ENCODE results near the gene SMAD5.

Gene SMAD5

DNA sequence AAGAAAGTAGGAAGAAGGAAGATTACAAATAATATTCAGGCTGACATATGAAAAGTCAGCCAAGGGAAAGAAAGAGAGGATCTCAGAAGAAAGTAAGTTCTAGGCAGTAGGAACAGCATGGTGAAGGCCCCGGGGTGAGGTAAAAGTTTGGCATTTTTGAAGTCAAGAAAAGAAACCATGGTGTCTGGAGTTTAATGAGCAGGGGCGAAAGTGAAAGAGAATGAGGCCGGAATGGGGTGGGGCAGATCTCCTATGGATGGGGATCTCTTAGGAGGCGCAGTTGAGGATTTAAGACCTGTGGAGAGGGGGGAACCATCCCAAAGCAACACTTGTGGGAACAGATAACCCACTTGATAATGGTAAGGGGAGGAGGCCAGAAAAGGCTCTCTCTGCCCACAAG is 42.3 kb upstream of the SMAD5 start:
- Mint-ChIP-seq H3K27ac (no peak overlapping the region), H3K36me3 (ENCODE audit: low read depth) (no peaks in the 10 kb centered on the region), H3K4me3 (no peak overlapping the region), H3K9me3 (no peaks in the 10 kb centered on the region), H3K4me1 (peaks cover 6% of the 10 kb centered on the region), H3K27me3 (ENCODE audit: low read depth, poor library complexity) (peaks cover 16% of the 10 kb centered on the region)
- no peak for DNase-seq
- TF ChIP-seq CTCF (IDR thresholded peaks at IDR 0.05), result no peak

DNA sequence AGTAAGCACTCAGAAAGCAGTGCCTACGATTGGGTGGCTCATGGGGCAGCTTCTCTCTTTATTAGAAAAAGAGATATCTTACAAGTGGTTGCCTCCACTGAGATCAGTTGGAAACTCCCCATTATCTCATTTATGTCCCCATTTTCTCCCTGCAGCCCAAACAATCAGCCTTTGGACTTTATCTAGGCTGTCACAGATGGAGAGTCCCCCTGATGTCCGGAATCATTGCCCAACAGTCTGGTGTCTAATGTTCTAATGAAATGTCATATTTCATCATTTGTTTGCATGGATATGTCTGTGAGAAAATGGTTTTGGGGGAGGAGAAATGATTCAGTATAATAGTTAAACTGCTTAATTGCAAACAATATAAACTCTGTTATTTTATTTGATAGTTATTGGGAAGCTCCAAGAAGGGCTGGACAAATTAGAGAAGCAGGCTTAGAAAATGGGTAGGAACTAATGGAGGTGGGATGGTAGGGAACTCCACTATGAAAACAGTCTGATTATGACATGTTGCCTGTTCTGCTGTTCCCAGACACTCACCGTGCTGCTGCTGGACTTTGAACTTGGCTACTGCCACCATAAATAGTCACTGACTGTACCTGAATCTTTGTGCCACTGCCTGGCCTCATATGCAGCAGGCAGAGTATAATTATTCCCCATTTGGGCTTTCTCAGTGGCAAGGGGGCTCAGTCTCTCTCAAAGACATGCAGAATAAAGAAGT is 38.3 kb upstream of the SMAD5 start:
- no peaks in the 10 kb centered on the region for H3K9me3 Mint-ChIP-seq
- H3K36me3 Mint-ChIP-seq (ENCODE audit: low read depth), result no peaks in the 10 kb centered on the region
- H3K4me3 Mint-ChIP-seq, result no peak overlapping the region
- TF ChIP-seq CTCF (IDR thresholded peaks at IDR 0.05), result no peak
- no peak for DNase-seq
- H3K4me1 Mint-ChIP-seq, result peaks cover 6% of the 10 kb centered on the region
- no peak overlapping the region for H3K27ac Mint-ChIP-seq
- H3K27me3 Mint-ChIP-seq (ENCODE audit: low read depth, poor library complexity), result peaks cover 38% of the 10 kb centered on the region

- Mint-ChIP-seq H3K36me3 (ENCODE audit: low read depth) (no peaks in the 10 kb centered on the region), H3K4me3 (no peak overlapping the region), H3K27me3 (ENCODE audit: low read depth, poor library complexity) (peaks cover 38% of the 10 kb centered on the region), H3K27ac (no peak overlapping the region), H3K9me3 (no peaks in the 10 kb centered on the region), H3K4me1 (no peaks in the 10 kb centered on the region)
- DNase-seq, result no peak
- no peak for TF ChIP-seq CTCF (IDR thresholded peaks at IDR 0.05)
These were observed 37.6 kb upstream of the SMAD5 start for GRCh38 chr5:136094913-136095641.

DNA sequence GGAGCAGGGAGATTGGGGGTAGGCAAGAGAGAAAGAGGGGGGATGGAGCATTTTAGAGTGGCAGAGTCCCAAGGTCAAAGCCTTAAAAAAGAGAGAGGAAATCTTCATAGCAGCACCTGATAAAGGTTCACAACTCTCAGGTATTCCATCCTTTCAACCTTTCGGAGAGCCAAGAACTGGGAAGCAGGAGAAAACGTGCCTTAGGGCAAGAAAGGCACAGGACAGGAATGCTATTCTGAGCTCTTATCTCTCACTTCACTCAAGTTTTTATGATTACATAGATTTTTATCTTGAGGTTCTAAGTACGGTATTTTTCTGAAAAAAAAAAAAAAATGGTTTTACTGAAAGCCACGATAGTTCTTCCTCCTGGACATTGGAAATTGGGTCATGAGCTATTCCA is 34.5 kb upstream of the SMAD5 start:
- no peak overlapping the region for H3K27ac Mint-ChIP-seq
- peaks cover 38% of the 10 kb centered on the region for H3K27me3 Mint-ChIP-seq (ENCODE audit: low read depth, poor library complexity)
- H3K36me3 Mint-ChIP-seq (ENCODE audit: low read depth), result no peaks in the 10 kb centered on the region
- no peak overlapping the region for H3K4me3 Mint-ChIP-seq
- TF ChIP-seq CTCF (IDR thresholded peaks at IDR 0.05), result no peak
- DNase-seq, result no peak
- H3K9me3 Mint-ChIP-seq, result no peaks in the 10 kb centered on the region
- H3K4me1 Mint-ChIP-seq, result no peaks in the 10 kb centered on the region

DNA sequence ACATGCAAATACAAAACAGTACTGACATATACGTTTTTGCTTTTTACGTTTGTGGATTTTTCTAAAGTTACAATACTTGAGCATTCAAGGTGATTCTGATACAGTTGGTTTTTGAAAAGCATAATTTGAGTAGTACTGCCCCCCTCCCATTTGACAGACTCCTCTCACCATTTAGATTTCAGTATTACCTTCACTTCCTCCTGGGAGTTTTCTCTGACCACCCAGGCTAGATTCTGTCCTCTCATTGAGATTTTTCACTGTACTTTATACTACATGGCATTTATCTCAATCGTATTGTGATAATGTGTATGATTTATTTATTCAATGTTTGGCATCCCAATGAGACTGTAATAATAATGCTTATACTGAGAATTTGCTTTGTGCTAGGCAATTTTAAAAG is 32.8 kb upstream of the SMAD5 start:
- DNase-seq, result no peak
- Mint-ChIP-seq H3K27me3 (ENCODE audit: low read depth, poor library complexity) (peaks cover 30% of the 10 kb centered on the region), H3K9me3 (no peaks in the 10 kb centered on the region), H3K4me1 (peaks cover 9% of the 10 kb centered on the region), H3K36me3 (ENCODE audit: low read depth) (no peaks in the 10 kb centered on the region), H3K4me3 (no peak overlapping the region), H3K27ac (no peak overlapping the region)
- no peak for TF ChIP-seq CTCF (IDR thresholded peaks at IDR 0.05)

DNA sequence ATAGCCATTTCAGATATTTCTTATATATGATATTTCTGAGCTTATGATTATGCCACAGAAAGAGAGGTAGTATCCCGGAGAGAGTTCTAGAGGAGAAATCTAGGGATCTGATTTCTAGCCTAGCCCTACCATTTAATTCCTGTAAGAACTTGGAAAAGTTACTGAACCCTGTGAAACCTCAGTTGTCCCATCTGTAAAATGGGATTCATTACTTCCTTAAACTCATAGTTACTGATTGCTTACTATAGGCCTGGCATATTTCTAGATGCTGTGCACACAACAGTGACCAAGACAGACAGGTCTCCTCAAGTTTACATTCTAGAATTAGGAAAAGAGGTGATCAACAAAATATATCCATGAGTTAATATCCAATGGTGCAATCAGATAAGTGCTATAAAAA is 30.8 kb upstream of the SMAD5 start:
- TF ChIP-seq CTCF (IDR thresholded peaks at IDR 0.05), result no peak
- Mint-ChIP-seq H3K4me1 (peaks cover 11% of the 10 kb centered on the region), H3K9me3 (no peaks in the 10 kb centered on the region), H3K27ac (no peak overlapping the region), H3K27me3 (ENCODE audit: low read depth, poor library complexity) (peaks cover 18% of the 10 kb centered on the region), H3K4me3 (no peak overlapping the region), H3K36me3 (ENCODE audit: low read depth) (no peaks in the 10 kb centered on the region)
- DNase-seq, result no peak
